Neural cell (in vitro differentiated cells): ENCODE results near the gene MVK.

ENCODE experiments used
- CTCF ChIP-seq: fragments of 450-650 bp; IDR thresholded peaks from 2 replicates; pipeline ENCODE4 v1.5.1; 2014; ENCODE audit warnings: antibody characterized with exemption, mild to moderate bottlenecking, moderate library complexity; ENCODE audit not compliant: poor library complexity, severe bottlenecking
- EP300 ChIP-seq: fragments of 450-650 bp; conservative IDR thresholded peaks from 2 replicates; pipeline ENCODE4 v1.6.1; 2014; ENCODE audit warnings: antibody characterized with exemption, mild to moderate bottlenecking, moderate library complexity; ENCODE audit not compliant: poor library complexity, severe bottlenecking
- EZH2 ChIP-seq: fragments of 200-600, 300-800 bp; shearing (Covaris generic), sonication (generic); IDR thresholded peaks from 2 replicates; pipeline ENCODE4 v1.6.1; 2014; ENCODE audit warnings: antibody characterized with exemption, low read length, borderline replicate concordance, mild to moderate bottlenecking; ENCODE audit not compliant: insufficient read depth, poor library complexity, severe bottlenecking
- POLR2AphosphoS5 ChIP-seq: IDR thresholded peaks from 2 replicates; pipeline ENCODE4 v1.6.1; 2012
- RAD21 ChIP-seq: fragments of 450-650 bp; conservative IDR thresholded peaks from 2 replicates; pipeline ENCODE4 v1.6.1; 2014; ENCODE audit warnings: antibody characterized with exemption, mild to moderate bottlenecking, moderate library complexity
- SMC3 ChIP-seq: fragments of 450-650 bp; conservative IDR thresholded peaks from 2 replicates; pipeline ENCODE4 v1.6.1; 2014; ENCODE audit warnings: antibody characterized with exemption, mild to moderate bottlenecking, moderate library complexity; ENCODE audit not compliant: poor library complexity
- TAF1 ChIP-seq: IDR thresholded peaks from 2 replicates; pipeline ENCODE4 v1.6.1; 2012; ENCODE audit warnings: low read depth
- TF ChIP-seq, protein P1 (sequence below): IDR thresholded peaks from 2 replicates; pipeline ENCODE4 v1.6.1; 2012; ENCODE audit warnings: borderline replicate concordance

DNA sequence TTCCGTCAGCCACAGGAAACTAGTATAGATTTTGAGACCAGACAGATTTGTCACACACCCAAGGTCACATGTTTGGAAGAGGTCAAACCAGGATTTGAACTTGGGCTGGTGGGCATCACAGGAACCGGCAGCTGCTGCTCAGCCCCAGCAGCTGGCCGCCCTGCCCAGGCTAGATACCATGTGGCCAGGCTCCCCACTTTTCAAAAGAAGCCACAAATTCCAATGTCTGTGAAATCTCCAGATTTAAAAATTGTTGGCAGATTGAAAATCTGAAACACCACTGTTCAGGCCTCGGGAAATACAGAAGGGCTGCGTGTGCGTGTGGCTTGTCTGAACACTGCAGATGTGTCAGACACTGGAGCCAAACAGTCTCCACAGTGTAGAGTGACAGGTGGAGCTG is 30.7 kb upstream of the MVK start:
- no peak for TF ChIP-seq EZH2
- TF ChIP-seq EP300: no peak
- no peak for TF ChIP-seq CTCF
- TF ChIP-seq SMC3: no peak
- TF ChIP-seq TAF1: no peak
- no peak for TF ChIP-seq RAD21
- TF ChIP-seq POLR2AphosphoS5: no peak
- TF ChIP-seq, protein P1, sequence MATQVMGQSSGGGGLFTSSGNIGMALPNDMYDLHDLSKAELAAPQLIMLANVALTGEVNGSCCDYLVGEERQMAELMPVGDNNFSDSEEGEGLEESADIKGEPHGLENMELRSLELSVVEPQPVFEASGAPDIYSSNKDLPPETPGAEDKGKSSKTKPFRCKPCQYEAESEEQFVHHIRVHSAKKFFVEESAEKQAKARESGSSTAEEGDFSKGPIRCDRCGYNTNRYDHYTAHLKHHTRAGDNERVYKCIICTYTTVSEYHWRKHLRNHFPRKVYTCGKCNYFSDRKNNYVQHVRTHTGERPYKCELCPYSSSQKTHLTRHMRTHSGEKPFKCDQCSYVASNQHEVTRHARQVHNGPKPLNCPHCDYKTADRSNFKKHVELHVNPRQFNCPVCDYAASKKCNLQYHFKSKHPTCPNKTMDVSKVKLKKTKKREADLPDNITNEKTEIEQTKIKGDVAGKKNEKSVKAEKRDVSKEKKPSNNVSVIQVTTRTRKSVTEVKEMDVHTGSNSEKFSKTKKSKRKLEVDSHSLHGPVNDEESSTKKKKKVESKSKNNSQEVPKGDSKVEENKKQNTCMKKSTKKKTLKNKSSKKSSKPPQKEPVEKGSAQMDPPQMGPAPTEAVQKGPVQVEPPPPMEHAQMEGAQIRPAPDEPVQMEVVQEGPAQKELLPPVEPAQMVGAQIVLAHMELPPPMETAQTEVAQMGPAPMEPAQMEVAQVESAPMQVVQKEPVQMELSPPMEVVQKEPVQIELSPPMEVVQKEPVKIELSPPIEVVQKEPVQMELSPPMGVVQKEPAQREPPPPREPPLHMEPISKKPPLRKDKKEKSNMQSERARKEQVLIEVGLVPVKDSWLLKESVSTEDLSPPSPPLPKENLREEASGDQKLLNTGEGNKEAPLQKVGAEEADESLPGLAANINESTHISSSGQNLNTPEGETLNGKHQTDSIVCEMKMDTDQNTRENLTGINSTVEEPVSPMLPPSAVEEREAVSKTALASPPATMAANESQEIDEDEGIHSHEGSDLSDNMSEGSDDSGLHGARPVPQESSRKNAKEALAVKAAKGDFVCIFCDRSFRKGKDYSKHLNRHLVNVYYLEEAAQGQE: no peak
